HG03280 (cell line): ENCODE data around the gene PSTPIP1.
A peak's percentile ranks its signal among the peaks of the same experiment; 100 is the strongest.

Experiments
- ATAC-seq: cut with Tn5 transposase; IDR thresholded peaks from one replicate; pipeline ENCODE4 v1.9.1; 2021; ENCODE audit warnings: mild to moderate bottlenecking, moderate library complexity; ENCODE audit not compliant: unreplicated experiment

The PSTPIP1 gene

DNA sequence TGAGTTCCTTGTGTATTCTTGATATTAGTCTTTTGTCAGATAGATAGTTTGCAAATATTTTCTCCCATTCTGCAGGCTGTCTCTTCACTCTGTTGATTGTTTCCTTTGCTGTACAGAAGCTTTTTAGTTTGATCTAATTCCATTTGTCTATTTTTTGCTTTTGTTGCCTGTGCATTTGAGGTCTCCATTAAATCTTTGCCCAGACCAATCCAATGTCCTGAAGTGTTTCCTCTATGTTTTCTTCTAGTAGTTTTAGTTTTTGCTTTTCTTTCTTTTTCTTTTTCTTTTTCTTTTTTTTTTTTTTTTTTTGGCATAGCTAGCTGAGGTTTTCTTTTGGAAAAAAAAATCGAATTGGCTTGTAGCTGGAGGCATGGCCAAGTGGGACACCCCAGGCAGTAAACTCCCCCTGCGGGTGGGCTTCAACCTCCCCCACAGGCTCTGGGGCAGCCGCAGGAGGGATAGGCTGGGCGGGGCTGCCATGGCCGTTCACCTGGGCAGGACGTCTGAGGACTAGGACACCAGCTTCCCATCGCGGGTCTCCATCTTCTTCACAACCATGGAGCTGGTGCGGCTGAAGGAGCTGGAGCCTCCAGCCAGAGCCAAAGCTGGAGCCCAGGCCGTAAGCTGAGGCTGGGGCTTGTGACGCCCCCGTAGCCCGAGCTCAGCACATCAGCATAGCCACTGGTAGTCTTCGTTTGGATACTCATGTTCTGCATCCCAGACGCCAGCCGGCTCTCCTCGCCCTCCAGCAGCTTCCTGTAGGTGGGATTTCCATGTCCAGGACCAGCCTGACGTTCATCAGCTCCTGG is 16.2 kb upstream of the PSTPIP1 start:
- ATAC-seq, result no peak

- ATAC-seq, result no peak
Observed at GRCh38 chr15:76979331-76979925, 15.5 kb upstream of the PSTPIP1 start.

- ATAC-seq, result no peak
Observed at GRCh38 chr15:76979996-76980520, 14.9 kb upstream of the PSTPIP1 start.

DNA sequence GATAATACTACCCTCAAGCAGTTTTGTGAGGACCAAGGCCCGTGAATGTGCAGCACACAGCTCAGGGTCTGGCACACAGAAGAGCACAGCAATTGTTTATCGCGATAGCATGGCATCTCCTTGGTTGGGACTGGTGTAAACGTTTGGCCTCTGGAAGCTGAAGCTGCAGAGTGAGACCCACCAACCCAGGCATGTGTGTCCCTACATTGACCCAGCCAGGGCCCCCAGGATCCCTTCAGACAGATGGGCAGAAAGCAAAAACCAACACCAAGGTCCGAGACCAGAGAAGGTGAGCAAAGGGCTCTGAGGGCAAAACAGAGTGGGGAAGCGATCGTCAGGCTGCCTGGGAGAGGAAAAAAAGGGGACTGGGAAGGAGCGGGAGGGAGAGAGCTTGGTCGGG is 12.6 kb upstream of the PSTPIP1 start:
- no peak for ATAC-seq

DNA sequence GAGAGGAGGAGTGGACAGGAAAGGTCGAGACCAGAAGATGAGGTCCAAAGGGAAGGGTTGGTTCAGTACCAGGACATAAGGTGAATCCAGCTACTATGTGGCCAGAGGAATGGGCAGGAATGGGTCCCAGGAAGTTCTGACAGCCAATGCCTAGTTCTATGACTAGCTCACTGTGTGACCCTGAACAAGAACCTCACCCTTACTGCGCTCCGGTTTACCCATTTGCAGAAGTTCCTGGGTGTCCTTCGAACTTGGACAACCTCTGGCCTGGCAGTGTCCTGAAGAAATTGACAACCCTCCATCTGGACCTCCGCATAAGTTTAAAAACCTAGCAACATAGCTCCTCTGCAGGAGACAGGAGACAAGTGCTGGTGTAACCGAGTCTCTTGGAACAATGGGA is 12.2 kb upstream of the PSTPIP1 start:
- no peak for ATAC-seq

GRCh38 chr15:76983590-76984375 is 11.1 kb upstream of the PSTPIP1 start:
- no peak for ATAC-seq

DNA sequence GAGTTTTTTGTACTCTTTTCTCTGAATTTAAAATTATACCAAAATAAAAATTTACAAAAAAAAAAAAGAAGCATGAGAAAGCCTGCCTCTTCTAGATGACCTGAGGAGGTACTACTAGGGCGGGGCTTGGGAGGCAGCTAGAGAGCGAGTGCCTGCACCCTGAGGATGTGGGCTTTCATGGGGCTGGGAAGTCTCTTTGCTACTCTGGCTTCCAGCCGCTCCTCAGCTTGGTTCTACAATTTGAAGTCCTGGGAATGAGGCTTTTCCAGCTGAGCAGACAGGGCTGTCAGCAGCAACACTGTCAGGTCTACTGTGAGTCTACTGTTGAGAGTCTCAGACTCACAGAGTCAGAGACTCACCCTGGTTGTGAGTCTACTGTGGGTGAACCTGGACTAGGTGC is 8.2 kb upstream of the PSTPIP1 start:
- no peak for ATAC-seq

- no peak for ATAC-seq
Observed at GRCh38 chr15:76987276-76987675, 7.7 kb upstream of the PSTPIP1 start.

DNA sequence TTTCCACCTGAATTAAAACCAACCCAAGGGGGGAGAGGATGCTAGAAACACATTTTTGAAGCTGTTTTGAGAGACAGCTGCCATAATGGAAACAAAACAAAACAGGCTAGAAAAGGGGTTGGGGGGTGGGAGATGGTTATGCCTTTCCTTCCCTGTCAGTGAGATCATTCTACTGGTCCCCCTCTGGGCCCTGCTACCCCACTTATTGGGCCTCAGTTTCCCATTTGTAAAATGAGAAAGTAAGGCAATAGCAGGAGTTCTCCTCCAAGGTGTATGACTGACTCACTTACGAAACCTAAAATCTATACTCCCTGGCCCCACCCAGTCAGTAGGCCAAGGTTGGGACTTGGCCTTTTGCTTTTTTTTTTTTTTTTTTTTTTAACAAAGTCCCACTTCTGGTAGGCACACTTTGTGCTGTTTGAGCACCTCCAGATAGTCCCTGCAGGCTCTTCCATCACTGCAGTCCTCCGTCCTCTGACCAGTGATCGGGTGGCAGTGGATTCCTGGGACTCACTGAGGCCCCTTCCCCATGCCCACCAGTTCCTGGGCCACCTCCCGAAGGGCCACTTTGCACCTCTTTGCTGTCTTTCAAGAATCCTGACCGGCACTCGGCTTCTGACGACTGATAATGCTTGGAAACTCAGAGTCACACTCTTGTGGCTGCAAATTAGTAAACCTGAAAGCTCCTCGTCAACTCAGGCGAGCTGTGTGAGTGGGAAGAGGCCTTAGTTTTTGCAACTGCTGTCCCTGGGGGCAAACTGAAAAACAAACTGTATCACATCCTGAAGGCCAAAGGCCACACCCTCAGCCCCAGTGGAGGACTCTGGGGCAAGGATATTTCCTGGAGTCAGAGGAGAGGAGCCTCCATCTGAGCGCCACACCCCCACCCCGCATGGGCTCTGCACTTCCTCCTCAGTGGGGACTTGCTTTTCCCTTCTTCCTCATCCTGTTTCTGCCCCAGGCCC is 6.7 kb upstream of the PSTPIP1 start:
- peak; percentile 78 for ATAC-seq

DNA sequence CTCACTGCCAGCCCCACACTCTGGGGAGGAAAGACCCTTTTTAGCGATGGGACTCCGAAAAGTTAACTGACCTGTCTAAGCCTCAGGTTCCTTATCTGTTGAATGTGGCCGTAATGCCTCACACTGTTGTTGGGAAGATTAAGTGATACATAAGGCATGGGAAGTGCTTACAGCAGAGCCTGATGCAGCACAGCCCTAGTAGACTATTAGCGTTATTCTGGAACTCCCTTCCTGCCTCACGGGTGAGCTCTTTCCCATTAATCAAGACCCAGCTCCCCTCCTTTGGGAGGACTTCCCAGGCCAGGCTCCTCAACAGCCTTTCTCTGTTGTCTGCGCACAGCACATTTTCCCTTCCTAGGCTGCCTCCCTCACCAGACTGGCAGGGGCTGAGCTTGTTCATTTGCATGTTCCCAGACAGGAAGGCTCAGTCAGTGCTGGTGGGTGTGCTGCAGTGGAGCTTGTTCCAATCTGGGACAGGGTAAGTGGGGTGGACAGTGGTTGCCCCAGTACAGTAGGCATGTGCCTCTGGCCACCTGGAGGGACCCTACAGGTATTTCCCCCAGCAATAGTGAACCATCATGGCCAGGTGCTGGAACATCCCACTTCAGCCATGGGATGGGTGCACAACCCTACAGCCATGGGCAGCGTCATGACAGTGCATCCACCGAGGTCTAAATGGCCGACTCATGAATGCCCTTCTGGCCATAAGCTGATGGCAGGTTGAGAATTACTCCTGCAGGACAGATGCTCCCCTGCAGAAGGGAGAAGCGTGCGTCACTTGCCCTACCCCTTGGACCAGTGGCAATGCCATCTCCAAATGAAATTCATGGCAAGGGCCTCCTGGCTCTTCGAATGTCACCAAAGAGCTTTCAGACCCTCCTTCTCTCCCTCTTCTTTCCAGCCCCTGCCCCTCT is 5.8 kb upstream of the PSTPIP1 start:
- no peak for ATAC-seq

DNA sequence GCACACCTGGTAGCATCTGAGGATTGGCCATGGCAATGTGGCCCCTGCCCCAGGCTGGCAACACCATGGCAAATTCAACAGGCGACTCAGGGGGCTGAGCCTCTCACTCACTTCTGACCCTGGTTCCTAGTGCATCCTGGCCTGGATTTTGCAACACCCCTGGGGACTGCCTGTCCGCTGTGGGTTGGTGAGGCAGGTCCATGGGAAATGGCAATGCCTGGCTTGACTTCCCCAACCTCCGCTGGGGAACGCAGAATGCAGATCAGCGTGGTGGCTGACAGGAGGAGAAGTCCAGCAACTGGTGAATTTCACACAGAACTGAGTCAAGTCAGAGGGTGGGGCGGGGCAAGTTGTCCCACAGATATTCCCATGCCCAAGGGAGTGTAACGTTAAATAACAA is 3.9 kb upstream of the PSTPIP1 start:
- ATAC-seq, result no peak

DNA sequence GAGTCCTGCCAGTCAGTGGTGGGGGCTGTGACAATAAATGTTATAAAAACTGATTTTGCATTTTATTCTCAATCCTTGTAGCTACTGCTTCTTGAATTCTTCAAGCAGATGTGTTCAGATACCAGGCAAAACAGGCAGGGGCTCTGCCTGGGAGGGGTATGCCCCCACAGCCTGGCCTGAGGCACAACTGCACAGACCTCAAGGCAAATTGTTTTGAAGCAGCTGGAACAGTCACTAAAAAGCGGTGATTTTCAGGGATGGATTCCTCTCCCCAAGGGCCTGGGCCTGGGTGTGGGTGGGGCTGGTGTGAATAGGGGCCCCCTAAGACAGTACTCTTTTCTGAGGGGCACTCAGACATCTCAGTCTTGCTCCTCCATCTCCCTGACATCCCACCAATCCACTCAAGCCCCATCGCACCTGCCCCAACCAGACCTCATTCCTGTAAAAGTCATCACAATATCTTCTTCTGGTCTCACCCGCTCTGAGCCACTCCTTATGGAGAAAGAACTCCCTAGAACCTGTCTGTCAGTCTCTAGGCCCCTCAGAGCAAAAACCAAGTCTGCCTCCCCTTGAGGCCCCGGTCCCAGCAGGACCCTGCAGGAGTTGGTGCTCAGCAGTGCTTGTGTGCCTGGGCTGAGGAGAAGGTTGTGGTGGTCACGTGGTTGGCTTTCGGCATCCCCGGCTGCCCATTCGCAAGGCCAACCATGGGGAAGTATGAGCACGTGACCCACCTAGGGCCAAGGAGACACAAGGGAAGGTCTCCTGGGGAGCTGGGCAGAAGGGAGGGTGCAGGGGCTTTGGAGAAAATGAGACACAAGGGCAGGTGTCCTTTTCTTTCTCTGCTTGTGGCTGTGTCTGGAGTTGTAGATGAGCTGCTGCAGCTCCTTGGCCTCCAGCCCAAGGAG is 2.9 kb upstream of the PSTPIP1 start:
- no peak for ATAC-seq

- ATAC-seq, result no peak
Observed at GRCh38 chr15:76993114-76993725, 1.7 kb upstream of the PSTPIP1 start.

- ATAC-seq, result no peak
Observed at GRCh38 chr15:76994001-76994400, 925 bp upstream of the PSTPIP1 start.

GRCh38 chr15:76994496-76994895 is 430 bp upstream of the PSTPIP1 start:
- ATAC-seq, result no peak

GRCh38 chr15:76996076-76996525 is 1.2 kb downstream of the PSTPIP1 start:
- no peak for ATAC-seq

- no peak for ATAC-seq
Observed at GRCh38 chr15:76996526-76997401, 1.8 kb downstream of the PSTPIP1 start.
